CD4-positive, CD25-positive, alpha-beta regulatory T cell (primary cell): Measurements from ENCODE around the gene PAPOLG. TPM values are rescaled to one million over a fixed set of nuclear protein-coding genes. Genes with fewer than 3 reads are reported as not detected.

ENCODE experiments used
- polyA plus RNA-seq, 4 donors: library from polyadenylated mRNA; unstranded; fragments of 300-500 nt; fragmentation: Illumina TruSeq; gene quantifications; one replicate each; pipeline ENCODE4 v1.2.3, GENCODE V29; 2021
- total RNA-seq: library from RNA; stranded (reverse); gene quantifications from one replicate; pipeline ENCODE4 v1.2.3, GENCODE V29; 2022

Gene PAPOLG
- total and polyA plus RNA-seq, 5 donors from 2014 or later: 15.7 to 26.1 (median 18.8) TPM

Other genes with a start within 250 kb of the PAPOLG start
- 2.0 TPM for gene BCL11A, start 202.6 kb upstream of the PAPOLG start, total RNA-seq
- under 1 TPM in 3 of 4 donors, not detected in 1; 0.17 to 0.42 (median 0.18) TPM for gene BCL11A, start 202.6 kb upstream of the PAPOLG start, polyA plus RNA-seq
- gene REL, start 125.3 kb downstream of the PAPOLG start, total RNA-seq: 146 TPM
- 10 to 100 TPM; 14.6 to 16.0 (median 15.6) TPM for gene REL, start 125.3 kb downstream of the PAPOLG start, polyA plus RNA-seq